Endothelial cell of umbilical vein (primary cell): ENCODE data around the gene SULT1E1. TPM values are rescaled to one million over a fixed set of nuclear protein-coding genes. Genes with fewer than 3 reads are reported as not detected.

Source experiments
- BruUV-seq: library from RNA; stranded (reverse); fragments of 400-500 nt; replicated peaks from 2 replicates; lab custom pipeline; 2021; lab: Mats Ljungman, UMichigan
- CTCF ChIA-PET: fragments of 300-600, 350-600 bp; sonication (Branson Sonifier 250); formaldehyde crosslinking; loops from one replicate; lab custom pipeline; 2021; ENCODE audit warnings: antibody characterized with exemption, inconsistent platforms; lab: Charles Lee
- POLR2A ChIA-PET: fragments of 300-600, 350-600 bp; sonication (Branson Sonifier 250); formaldehyde crosslinking; loops from one replicate; lab custom pipeline; 2021; ENCODE audit warnings: antibody characterized with exemption, inconsistent platforms; lab: Charles Lee
- DNase-seq: peaks from one replicate; pipeline ENCODE4 v3.0.0-alpha.2; 2011; ENCODE audit warnings: low read depth, low spot score
- FAIRE-seq: peaks from 2 replicates; lab custom pipeline; 2011; peaks lifted over from hg19 to GRCh38; lab: Jason Lieb, UNC
- H2AFZ ChIP-seq: 2 replicates; pipeline ENCODE4 v1.6.0; 2012; ENCODE audit warnings: low read depth, low read length, control low read depth, inconsistent platforms
- H3K27ac ChIP-seq: 2 replicates; pipeline ENCODE4 v1.5.1; 2011; ENCODE audit warnings: low read depth, mild to moderate bottlenecking, control low read depth, low read length, moderate library complexity; ENCODE audit not compliant: insufficient read depth
- H3K27me3 ChIP-seq, 2 experiments: 2 replicates each; pipeline versions ENCODE4 v1.6.0 to v1.6.1; 2011; ENCODE audit warnings: low read length in 2 of 2, mixed read lengths in 1 of 2; ENCODE audit not compliant: control insufficient read depth in 2 of 2, insufficient read depth in 2 of 2
- H3K36me3 ChIP-seq, 2 experiments: 2 replicates in 1 of 2; 3 replicates in 1 of 2; pipeline ENCODE4 v1.5.1; 2011; ENCODE audit warnings: low read length in 2 of 2, mild to moderate bottlenecking in 1 of 2, moderate library complexity in 1 of 2; ENCODE audit not compliant: control insufficient read depth in 2 of 2, insufficient read depth in 2 of 2; ENCODE audit errors: extremely low read depth in 1 of 2
- H3K4me1 ChIP-seq: 3 replicates; pipeline ENCODE4 v1.5.1; 2011; ENCODE audit warnings: mild to moderate bottlenecking, low read length; ENCODE audit not compliant: control insufficient read depth, insufficient read depth; ENCODE audit errors: extremely low read depth
- H3K4me2 ChIP-seq: 2 replicates; pipeline ENCODE4 v1.6.1; 2011; ENCODE audit warnings: low read length, control low read depth, mixed read lengths; ENCODE audit not compliant: insufficient read depth
- H3K4me3 ChIP-seq, 3 experiments: fragments of 200-600 bp in 1 of 3; sonication (generic), shearing (Covaris generic) in 1 of 3; replicated peaks in 1 of 3; 2 replicates each; pipeline ENCODE4 v1.5.1; 2011 to 2016; ENCODE audit warnings: control low read depth in 3 of 3, low read length in 3 of 3, mild to moderate bottlenecking in 2 of 3, inconsistent platforms in 1 of 3, low read depth in 1 of 3, moderate library complexity in 1 of 3; ENCODE audit not compliant: insufficient read depth in 1 of 3
- H3K79me2 ChIP-seq: 2 replicates; pipeline ENCODE4 v1.6.0; 2012; ENCODE audit warnings: low read length, inconsistent platforms; ENCODE audit not compliant: control insufficient read depth, insufficient read depth
- H3K9ac ChIP-seq: replicated peaks from 2 replicates; pipeline ENCODE3; 2011; ENCODE audit warnings: low read length, control low read depth; ENCODE audit not compliant: insufficient read depth; ENCODE audit errors: extremely low read depth
- H3K9me1 ChIP-seq: replicated peaks from 3 replicates; pipeline ENCODE4 v1.6.0; 2011; ENCODE audit warnings: mild to moderate bottlenecking, low read length; ENCODE audit not compliant: control insufficient read depth, insufficient read depth; ENCODE audit errors: extremely low read depth
- H3K9me3 ChIP-seq: replicated peaks from 2 replicates; pipeline ENCODE4 v1.5.1; 2012; ENCODE audit warnings: low read length, inconsistent platforms; ENCODE audit not compliant: control insufficient read depth, insufficient read depth
- H4K20me1 ChIP-seq: replicated peaks from 2 replicates; pipeline ENCODE3; 2011; ENCODE audit warnings: mild to moderate bottlenecking, low read length; ENCODE audit not compliant: control insufficient read depth, insufficient read depth; ENCODE audit errors: extremely low read depth
- CTCF ChIP-seq, 2 donors: IDR thresholded peaks; 1 replicate in 1 of 2; 2 replicates in 1 of 2; pipeline ENCODE4 v1.5.1; 2011; ENCODE audit warnings: low read length in 2 of 2, mild to moderate bottlenecking in 2 of 2, moderate library complexity in 2 of 2, control low read depth in 1 of 2, inconsistent platforms in 1 of 2, low read depth in 1 of 2; ENCODE audit not compliant: insufficient read depth in 1 of 2; ENCODE audit errors: extremely low read depth in 1 of 2
- EZH2 ChIP-seq: IDR thresholded peaks from 2 replicates; pipeline ENCODE4 v1.6.1; 2012; ENCODE audit warnings: borderline replicate concordance, low read depth, mild to moderate bottlenecking, moderate library complexity, low read length, inconsistent platforms; ENCODE audit not compliant: severe bottlenecking
- POLR2AphosphoS5 ChIP-seq: IDR thresholded peaks from 2 replicates; pipeline ENCODE4 v1.6.1; 2012; ENCODE audit warnings: low read depth, mild to moderate bottlenecking, control low read depth, low read length, moderate library complexity; ENCODE audit not compliant: insufficient read depth
- dilution Hi-C: fragments of 300-500 bp; cut with MboI; formaldehyde crosslinking; loops from one replicate; pipeline ENCODE4 v1.15.0; 2019; ENCODE audit warnings: low sequenced_read_pairs; ENCODE audit not compliant: extremely low pct_ligation_motif_present
- intact Hi-C: fragments of 100-400 bp; cut with micrococcal nuclease; formaldehyde crosslinking; loops from one replicate; pipeline ENCODE4 v1.10.0; 2022
- polyA plus RNA-seq, 4 experiments: library from polyadenylated mRNA; depleted of rRNA in 3 of 4; stranded (reverse) in 3 of 4; unstranded in 1 of 4; fragments of >200 nt; gene quantifications; 2 replicates each; pipeline versions ENCODE4 v1.2.1 to v1.2.3, GENCODE V29; 2011 to 2012; ENCODE audit warnings: missing spikeins in 1 of 4
- total RNA-seq: library from RNA; stranded (reverse); gene quantifications from 2 replicates; pipeline ENCODE4 v1.2.3, GENCODE V29; 2021
- TF ChIP-seq, protein P1 (sequence below): IDR thresholded peaks from 2 replicates; pipeline ENCODE4 v1.6.1; 2011; ENCODE audit not compliant: insufficient read depth, insufficient read length

The SULT1E1 gene
- total and polyA plus RNA-seq, 2 donors (not counting 3 experiments of a cell fraction or from before 2014, with no cell fraction given), result 25.8 to 34.5 TPM

DNA sequence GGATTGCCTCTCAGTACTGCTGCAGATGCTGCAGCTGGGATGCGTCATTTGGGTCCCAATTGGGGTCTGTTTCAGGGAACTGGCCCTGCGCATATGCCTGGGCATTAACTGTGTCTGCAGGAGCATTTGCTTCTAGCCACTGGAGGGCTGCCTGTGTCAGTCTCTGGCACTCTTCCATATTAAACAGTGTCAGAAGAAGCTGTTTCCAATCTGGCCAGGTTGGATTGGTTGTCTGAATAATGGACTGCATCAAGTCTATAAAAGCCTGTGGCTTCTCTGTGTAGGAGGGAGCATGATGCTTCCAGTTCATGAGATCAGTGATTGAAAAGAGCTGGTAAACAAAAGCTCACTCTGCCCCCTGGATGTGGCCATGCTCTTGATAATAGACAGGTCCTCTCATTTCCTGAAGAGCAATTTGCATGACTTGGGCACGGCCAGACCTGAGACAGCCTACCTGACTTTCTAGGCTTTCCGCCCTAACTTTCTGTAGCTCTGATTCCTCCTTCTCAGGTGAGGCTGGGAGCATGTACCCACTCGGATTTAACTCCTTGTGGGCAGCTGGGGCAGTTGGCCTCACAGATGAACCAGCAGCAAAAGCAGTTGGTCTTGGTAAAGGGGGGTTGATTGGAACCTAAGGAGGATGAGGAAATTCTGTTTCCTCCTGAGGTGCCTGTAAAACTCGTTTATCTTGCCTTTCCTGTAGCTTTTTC lies 29.2 kb downstream of the SULT1E1 start:
- Histone ChIP-seq H3K9ac (no peak overlapping the region), H3K4me1 (peaks cover 4% of the 10 kb centered on the region), H3K36me3 (no peaks in the 10 kb centered on the region), H2AFZ (no peak overlapping the region), H3K9me1 (no peaks in the 10 kb centered on the region), H3K4me2 (no peak overlapping the region), H3K4me3 (no peak overlapping the region), H3K79me2 (no peaks in the 10 kb centered on the region), H3K27ac (no peak overlapping the region), H3K27me3 (no peaks in the 10 kb centered on the region), H3K9me3 (no peaks in the 10 kb centered on the region), H4K20me1 (no peaks in the 10 kb centered on the region)
- no peak for TF ChIP-seq EZH2
- TF ChIP-seq POLR2AphosphoS5, result peak; percentile 4
- TF ChIP-seq CTCF (IDR thresholded peaks at IDR 0.05; ENCODE audit: extremely low read depth in 1 of 2, insufficient read depth in 1 of 2, low read depth in 1 of 2, low read length in 2 of 2), result peak in 1 of 2 donors; percentile 4
- TF ChIP-seq, protein P1, sequence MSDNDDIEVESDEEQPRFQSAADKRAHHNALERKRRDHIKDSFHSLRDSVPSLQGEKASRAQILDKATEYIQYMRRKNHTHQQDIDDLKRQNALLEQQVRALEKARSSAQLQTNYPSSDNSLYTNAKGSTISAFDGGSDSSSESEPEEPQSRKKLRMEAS, result no peak
- FAIRE-seq, result peak; percentile 46
- dilution Hi-C loops (no loop called here), intact Hi-C loops (no loop called here)
- peak; percentile 64 for DNase-seq
- ChIA-PET CTCF (interaction anchor here (0.7 to 2.5 kb wide), 9 partner anchors 10 to 141 kb away, joined by 3 to 11 read pairs (median 3); no protein-coding TSS in a partner anchor), POLR2A (no interaction called here)
- no TSS peak for BruUV-seq
